MCF 10A (cell line): ENCODE data around the gene SLC1A5. TPM values are rescaled to one million over a fixed set of nuclear protein-coding genes. Genes with fewer than 3 reads are reported as not detected.
A peak's percentile ranks its signal among the peaks of the same experiment; 100 is the strongest.
"Not testable (repeated sequence)": the region's sequence is repeated elsewhere in the genome, so short reads cannot be mapped to it uniquely, and the experiment has no call there.

Source experiments
- BruUV-seq: library from RNA; stranded (reverse); fragments of 400-500 nt; replicated peaks from 2 replicates; lab custom pipeline; 2021; lab: Mats Ljungman, UMichigan
- CTCF ChIA-PET: fragments of 300-600 bp; sonication (Branson Sonifier 250); formaldehyde crosslinking; extraction: SDS; loops from one replicate; lab custom pipeline; 2021; ENCODE audit warnings: antibody characterized with exemption, inconsistent platforms; lab: Yijun Ruan, JAX
- POLR2A ChIA-PET: fragments of 300-600, 350-650 bp; sonication (Branson Sonifier 250); formaldehyde crosslinking; extraction: SDS; loops from one replicate; lab custom pipeline; 2020; ENCODE audit warnings: antibody characterized with exemption, inconsistent platforms; lab: Yijun Ruan, JAX
- DNase-seq: peaks from one replicate; pipeline ENCODE4 v3.0.0-alpha.2; 2018; ENCODE audit not compliant: unreplicated experiment
- H3K27ac Mint-ChIP-seq: one replicate; pipeline ENCODE4 v1.8.0; 2022; ENCODE audit warnings: mild to moderate bottlenecking, low read depth, mixed read lengths; ENCODE audit not compliant: unreplicated experiment
- H3K27me3 Mint-ChIP-seq: one replicate; pipeline ENCODE4 v1.8.0; 2022; ENCODE audit warnings: mixed read lengths; ENCODE audit not compliant: insufficient read depth, unreplicated experiment
- H3K36me3 Mint-ChIP-seq: one replicate; pipeline ENCODE4 v1.8.0; 2022; ENCODE audit warnings: mild to moderate bottlenecking, moderate library complexity, mixed read lengths; ENCODE audit not compliant: insufficient read depth, unreplicated experiment
- H3K4me1 Mint-ChIP-seq: one replicate; pipeline ENCODE4 v1.8.0; 2022; ENCODE audit warnings: mixed read lengths; ENCODE audit not compliant: insufficient read depth, unreplicated experiment
- H3K4me3 Mint-ChIP-seq: one replicate; pipeline ENCODE4 v1.8.0; 2022; ENCODE audit warnings: mild to moderate bottlenecking, moderate library complexity, mixed read lengths; ENCODE audit not compliant: unreplicated experiment
- H3K9me3 Mint-ChIP-seq: one replicate; pipeline ENCODE4 v1.8.0; 2022; ENCODE audit warnings: mixed read lengths; ENCODE audit not compliant: unreplicated experiment
- CTCF ChIP-seq: fragments of 200-600 bp; IDR thresholded peaks from one replicate; pipeline ENCODE4 v1.8.0; 2022; ENCODE audit warnings: antibody characterized with exemption, mild to moderate bottlenecking; ENCODE audit not compliant: unreplicated experiment
- intact Hi-C: fragments of 100-400 bp; cut with micrococcal nuclease; formaldehyde crosslinking; loops from 2 replicates; pipeline ENCODE4 v1.14.1; 2022
- total RNA-seq: library from RNA; stranded (reverse); gene quantifications from 2 replicates; pipeline ENCODE4 v1.2.3, GENCODE V29; 2022

SLC1A5 gene
- total RNA-seq, 1 experiment from 2014 or later, result 417 TPM

- POLR2A ChIA-PET, result interaction anchor here (4.4 kb wide), 1 partner anchor 331 kb away, joined by 16 read pairs; the partner anchor contains the start of gene ZC3H4
- H3K4me3 Mint-ChIP-seq, result peak overlapping the region; percentile 93
- peak overlapping the region; percentile 94 for H3K27ac Mint-ChIP-seq
- H3K9me3 Mint-ChIP-seq, result no peaks in the 10 kb centered on the region
- BruUV-seq, result no TSS peak
- H3K4me1 Mint-ChIP-seq, result peaks cover 39% of the 10 kb centered on the region
- DNase-seq, result no peak
- intact Hi-C loops, result loop anchor here (5.0 kb wide), 1 partner anchor 35 kb away; the partner anchor contains the start of genes FKRP and STRN4
- peaks cover 83% of the 10 kb centered on the region for H3K36me3 Mint-ChIP-seq
- CTCF ChIA-PET, result interaction anchor here (0.6 to 1.2 kb wide), 2 partner anchors 25 to 33 kb away, joined by 4 read pairs; no protein-coding TSS in a partner anchor
- H3K27me3 Mint-ChIP-seq, result no peaks in the 10 kb centered on the region
- TF ChIP-seq CTCF, result no peak
These were observed 5.9 kb downstream of the SLC1A5 start for GRCh38 chr19:46782355-46783019.

DNA sequence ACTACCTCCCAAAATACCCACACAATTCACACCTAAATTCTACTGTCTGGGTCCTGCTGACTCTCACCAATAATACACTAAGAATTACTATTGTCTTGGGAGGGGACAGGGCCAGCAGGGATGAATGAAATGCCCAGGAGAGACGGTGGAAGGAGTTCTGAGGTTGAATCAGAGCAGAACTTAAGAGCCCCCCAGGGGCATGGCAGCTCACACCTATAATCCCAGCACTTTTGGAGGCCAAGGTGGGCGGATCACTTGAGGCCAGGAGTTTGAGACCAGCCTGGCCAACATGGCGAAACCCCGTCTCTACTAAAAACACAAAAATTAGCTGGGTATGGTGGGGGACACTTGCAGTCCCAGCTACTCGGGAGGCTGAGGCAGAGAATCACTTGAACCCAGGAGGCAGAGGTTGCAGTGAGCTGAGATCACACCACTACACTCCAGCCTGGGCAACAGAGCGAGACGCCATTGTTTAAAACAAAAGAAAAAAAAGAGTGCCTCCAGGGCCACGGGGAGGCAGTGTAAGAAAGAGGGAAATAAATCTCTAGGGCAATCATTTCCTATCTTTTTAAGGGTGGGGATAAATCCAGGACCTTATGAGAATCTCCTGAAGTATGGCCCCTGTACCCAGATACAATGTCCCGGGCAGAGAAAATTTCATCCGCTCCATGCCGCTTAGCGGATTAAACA lies 10.3 kb downstream of the SLC1A5 start:
- DNase-seq, H3K27me3 Mint-ChIP-seq, H3K4me3 Mint-ChIP-seq, intact Hi-C loops, POLR2A ChIA-PET, H3K27ac Mint-ChIP-seq, BruUV-seq, H3K9me3 Mint-ChIP-seq: not testable (repeated sequence)
- CTCF ChIA-PET, result interaction anchor here (0.5 to 1.6 kb wide), 3 partner anchors 11 to 31 kb away, joined by 4 to 6 read pairs (median 4); no protein-coding TSS in a partner anchor
- H3K36me3 Mint-ChIP-seq, result peaks cover 96% of the 10 kb centered on the region
- peaks cover 12% of the 10 kb centered on the region for H3K4me1 Mint-ChIP-seq

- Mint-ChIP-seq H3K36me3 (peaks cover 96% of the 10 kb centered on the region), H3K9me3 (no peaks in the 10 kb centered on the region), H3K4me3 (no peak overlapping the region), H3K27ac (no peak overlapping the region), H3K4me1 (peaks cover 5% of the 10 kb centered on the region), H3K27me3 (no peaks in the 10 kb centered on the region)
- peak; percentile 27 for DNase-seq
- intact Hi-C loops, result no loop called here
- POLR2A ChIA-PET, result no interaction called here
- TF ChIP-seq CTCF, result no peak
- BruUV-seq, result no TSS peak
- CTCF ChIA-PET, result interaction anchor here (0.6 to 2.1 kb wide), 4 partner anchors 10 to 230 kb away, joined by 3 to 6 read pairs (median 4); no protein-coding TSS in a partner anchor
These were observed 11.2 kb downstream of the SLC1A5 start for GRCh38 chr19:46776927-46777911.

GRCh38 chr19:46775642-46776258 lies 12.6 kb downstream of the SLC1A5 start:
- intact Hi-C loops, result no loop called here
- DNase-seq, result no peak
- Mint-ChIP-seq H3K4me1 (no peaks in the 10 kb centered on the region), H3K27me3 (no peaks in the 10 kb centered on the region), H3K27ac (no peak overlapping the region), H3K4me3 (no peak overlapping the region), H3K9me3 (no peaks in the 10 kb centered on the region), H3K36me3 (peaks cover 91% of the 10 kb centered on the region)
- TF ChIP-seq CTCF, result no peak
- no TSS peak for BruUV-seq
- CTCF ChIA-PET, result interaction anchor here (0.7 to 2.1 kb wide), 2 partner anchors 9 to 18 kb away, joined by 3 to 5 read pairs; no protein-coding TSS in a partner anchor
- POLR2A ChIA-PET, result no interaction called here
